NCI-H446 treated with DMSO at 0.1 percent for 48 hours (cell line): ENCODE results near the gene TMEM41B.
"Not testable (repeated sequence)": the region's sequence is repeated elsewhere in the genome, so short reads cannot be mapped to it uniquely, and the experiment has no call there.

Source experiments
- DNase-seq: peaks from one replicate; lab custom pipeline; 2025; lab: John Stamatoyannopoulos, UW

Gene TMEM41B

GRCh38 chr11:9314291-9315077 is at the start of gene TMEM41B:
TSS of gene TMEM41B (minus strand) at chr11:9314593. CDS start at chr11:9314441, 152 bp downstream.
- DNase-seq = peak; percentile 99

- DNase-seq = no peak
Observed at GRCh38 chr11:9362393-9362863, 48.0 kb upstream of the TMEM41B start.

DNA sequence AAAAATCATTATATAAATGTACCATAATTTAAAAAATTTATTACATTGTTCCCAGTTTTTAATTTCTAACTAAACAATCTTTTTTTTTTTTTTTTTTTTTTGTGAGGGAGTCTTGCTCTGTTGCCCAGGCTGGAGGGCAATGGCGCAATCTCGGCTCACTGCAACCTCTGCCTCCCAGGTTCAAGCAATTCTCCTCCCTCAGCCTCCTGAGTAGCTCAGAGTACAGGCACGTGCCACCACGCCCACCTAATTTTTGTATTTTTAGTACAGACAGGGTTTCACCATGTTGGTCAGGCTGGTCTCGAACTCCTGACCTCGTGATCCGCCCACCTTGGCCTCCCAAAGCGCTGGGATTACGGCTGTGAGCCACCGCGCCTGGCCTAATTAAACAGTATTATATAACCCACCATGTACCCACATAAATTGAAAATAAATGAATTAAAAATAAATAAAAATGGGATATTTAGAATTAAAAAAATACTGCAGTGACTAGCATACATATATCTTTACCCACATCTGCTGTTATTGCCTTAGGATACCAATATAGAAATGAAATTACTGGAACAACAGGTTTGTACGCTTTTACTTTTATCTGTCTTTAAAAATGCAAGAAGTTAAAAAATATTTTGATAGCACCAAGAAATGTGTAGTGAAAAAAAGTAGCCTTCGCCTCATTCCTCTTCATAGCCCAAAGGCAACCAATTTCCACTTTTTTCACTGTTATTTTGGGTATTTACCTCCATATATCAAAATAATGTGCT is 46.6 kb upstream of the TMEM41B start:
- not testable (repeated sequence) for DNase-seq

DNA sequence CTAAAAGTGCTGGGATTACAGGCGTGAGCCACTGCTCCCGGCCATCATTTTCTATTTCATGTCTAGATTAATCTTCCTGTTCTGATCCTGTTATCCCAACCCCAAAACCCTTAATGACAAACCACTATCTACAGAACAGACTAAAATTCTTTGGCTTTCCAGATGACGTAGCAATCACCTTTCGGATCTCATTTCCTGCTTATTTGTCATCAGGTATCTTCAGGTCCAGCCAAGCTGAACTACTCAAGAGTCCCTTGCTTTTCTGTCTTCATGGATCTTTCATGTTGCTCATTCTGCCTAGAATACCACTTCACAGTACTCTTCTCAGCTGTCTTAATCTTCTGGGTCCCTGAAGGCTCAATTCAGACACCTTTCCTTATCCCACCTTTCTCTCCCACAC is 42.6 kb upstream of the TMEM41B start:
- DNase-seq = no peak

GRCh38 chr11:9351321-9351881 is 37.0 kb upstream of the TMEM41B start:
- DNase-seq = no peak

GRCh38 chr11:9347779-9348178 is 33.4 kb upstream of the TMEM41B start:
- not testable (repeated sequence) for DNase-seq

GRCh38 chr11:9347100-9347499 is 32.7 kb upstream of the TMEM41B start:
- DNase-seq = no peak

DNA sequence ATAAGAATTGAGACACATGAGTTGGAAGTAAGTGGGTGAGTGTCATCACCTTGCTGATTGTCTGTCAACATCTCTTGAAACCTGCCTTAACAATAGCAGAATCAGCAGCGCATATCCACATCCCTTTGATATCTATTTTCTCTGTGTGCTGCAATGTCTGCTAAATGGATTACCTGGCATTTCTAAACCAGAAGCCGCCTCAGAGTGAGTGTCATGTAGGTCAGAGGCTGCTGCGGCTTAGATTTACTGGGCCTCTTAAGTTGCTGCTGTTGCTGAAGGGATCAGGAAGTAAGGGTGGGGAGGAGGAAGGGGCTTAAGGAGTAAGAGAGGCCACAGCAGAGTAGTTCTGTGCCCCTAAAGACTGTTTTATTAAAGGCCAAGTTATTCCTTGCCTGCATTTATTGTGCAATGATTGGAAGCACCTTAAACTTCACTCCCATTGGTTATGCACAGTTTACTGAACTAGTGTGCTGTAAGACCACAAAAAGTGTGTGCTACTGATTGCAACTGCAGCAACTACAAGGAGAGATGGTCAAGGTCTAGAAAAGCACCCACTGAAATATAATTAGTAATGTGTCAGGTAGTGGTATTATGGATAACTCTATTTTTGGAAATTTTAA is 29.8 kb upstream of the TMEM41B start:
- DNase-seq = no peak

- no peak for DNase-seq
Observed at GRCh38 chr11:9341638-9342178, 27.3 kb upstream of the TMEM41B start.

DNA sequence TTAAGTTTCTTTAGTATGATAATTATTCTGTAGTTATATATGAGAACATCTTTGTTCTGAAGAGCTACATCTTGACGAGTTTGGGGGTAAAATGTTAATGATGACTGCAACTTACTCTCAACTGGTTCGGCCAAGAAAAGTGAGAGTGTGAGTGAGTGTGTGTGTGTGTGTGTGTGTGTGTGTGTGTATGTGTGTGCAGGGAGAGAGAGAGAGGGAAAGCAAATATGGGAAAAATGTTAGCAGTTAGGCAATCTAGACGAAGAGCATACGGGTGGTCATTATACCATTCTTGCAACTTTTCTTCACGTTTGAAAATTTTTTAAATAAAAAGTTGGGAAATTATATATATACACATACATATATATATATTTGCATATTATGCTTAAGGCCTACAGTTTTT is 18.3 kb upstream of the TMEM41B start:
- no peak for DNase-seq

- DNase-seq = no peak
Observed at GRCh38 chr11:9330387-9331384, 16.3 kb upstream of the TMEM41B start.

GRCh38 chr11:9320047-9320446 is 5.7 kb upstream of the TMEM41B start:
- DNase-seq = no peak

DNA sequence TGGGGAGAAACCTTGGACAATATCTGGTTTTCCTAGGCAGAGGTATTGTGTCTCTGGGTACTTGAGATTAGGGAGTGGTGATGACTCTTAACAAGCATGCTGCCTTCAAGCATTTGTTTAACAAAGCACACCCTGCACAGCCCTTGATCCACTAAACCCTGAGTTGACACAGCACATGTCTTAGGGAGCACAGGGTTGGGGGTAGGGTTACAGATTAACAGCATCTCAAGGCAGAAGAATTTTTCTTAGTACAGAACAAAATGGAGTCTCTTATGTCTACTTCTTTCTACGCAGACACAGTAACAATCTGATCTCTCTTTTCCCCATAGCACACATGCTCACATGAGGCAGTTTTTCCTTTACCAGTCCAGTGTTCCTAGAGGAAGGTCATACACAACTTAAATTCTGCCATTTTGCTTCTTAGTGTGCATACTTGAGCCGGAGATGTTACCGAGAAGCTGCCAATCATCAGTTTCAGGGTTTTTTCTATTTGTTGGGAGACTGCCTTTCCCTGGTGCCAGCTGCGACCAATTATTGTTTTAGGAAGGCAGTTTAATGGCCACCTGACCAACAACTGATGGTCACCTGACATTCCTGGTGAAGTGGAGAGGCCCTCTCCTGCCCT is 5.1 kb upstream of the TMEM41B start:
- DNase-seq = not testable (repeated sequence)

- not testable (repeated sequence) for DNase-seq
Observed at GRCh38 chr11:9318442-9319376, 4.3 kb upstream of the TMEM41B start.

- DNase-seq = no peak
Observed at GRCh38 chr11:9316334-9316733, 1.9 kb upstream of the TMEM41B start.

GRCh38 chr11:9315078-9315688 is 790 bp upstream of the TMEM41B start:
- DNase-seq = no peak

DNA sequence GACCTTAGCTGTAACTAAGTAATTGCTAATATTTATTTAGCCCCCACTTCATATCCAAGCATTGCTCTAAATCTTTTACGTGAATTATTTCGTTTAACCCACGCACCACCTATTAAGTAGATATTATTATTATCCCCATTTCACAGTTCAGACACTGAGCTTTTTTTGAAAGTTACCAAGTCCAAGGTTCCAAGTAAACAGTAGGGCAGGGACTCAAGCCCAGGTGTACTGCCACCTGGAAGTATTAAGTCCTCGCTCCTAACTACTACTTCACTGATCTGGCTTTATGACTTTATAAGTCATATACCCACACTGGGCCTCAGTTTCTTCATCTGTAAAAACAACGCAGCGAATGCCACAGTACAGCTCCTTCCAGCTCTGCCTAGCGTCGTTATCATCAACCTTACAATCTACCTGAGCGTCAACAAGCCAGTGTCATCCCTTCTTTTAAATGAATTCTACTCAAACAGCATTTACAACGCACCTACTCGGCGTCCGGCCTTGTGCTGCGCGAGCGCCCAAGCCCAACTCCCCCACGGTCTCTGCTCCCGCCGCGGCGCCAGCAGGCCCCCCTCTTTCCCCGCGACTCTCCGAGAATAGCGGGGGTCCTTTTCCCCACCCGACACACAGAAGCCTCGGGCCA is 624 bp downstream of the TMEM41B start:
- no peak for DNase-seq

DNA sequence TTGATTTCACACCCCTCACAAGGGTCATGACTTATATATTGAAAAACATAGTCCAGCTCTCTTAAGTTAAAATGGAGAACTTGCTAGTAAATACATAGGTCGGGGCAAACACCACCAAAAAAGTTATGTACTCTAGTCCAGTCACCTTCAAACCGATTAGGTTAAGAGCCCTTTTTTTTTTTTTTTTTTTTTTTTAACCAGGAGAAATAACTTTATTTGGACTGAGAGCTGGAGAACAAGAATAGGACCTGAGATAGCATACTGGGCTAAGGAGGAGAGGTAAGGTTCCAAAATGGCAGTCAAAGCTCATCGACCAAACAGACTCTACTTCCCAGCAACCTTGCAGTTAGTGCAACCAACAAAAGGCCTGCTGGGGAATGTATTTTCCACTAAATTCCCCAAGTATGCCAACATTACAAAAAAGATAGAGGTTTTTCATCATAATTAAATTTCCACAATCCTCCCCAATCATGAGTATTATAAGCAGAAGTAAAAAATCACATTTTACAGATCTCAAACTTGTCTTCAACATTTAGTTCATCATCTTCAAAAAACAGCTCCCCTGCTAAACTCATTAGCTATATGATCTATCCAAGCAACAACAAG is 3.8 kb downstream of the TMEM41B start:
- DNase-seq = no peak
